Astrocyte of the spinal cord (primary cell): ENCODE measurements around the gene C1RL.

Experiments used
- DNase-seq: peaks from one replicate; pipeline ENCODE4 v3.0.0; 2011; ENCODE audit warnings: low read depth, low spot score
- H3K4me3 ChIP-seq: 2 replicates; pipeline ENCODE4 v1.5.1; 2011; ENCODE audit warnings: low read depth, mild to moderate bottlenecking, low read length, moderate library complexity
- CTCF ChIP-seq: IDR thresholded peaks from 2 replicates; pipeline ENCODE4 v1.5.1; 2012; ENCODE audit warnings: low read depth, mild to moderate bottlenecking, low read length, inconsistent platforms
- in situ Hi-C: cut with HindIII; loops from 2 replicates; pipeline ENCODE4 v1.10.0; 2017; ENCODE audit warnings: low sequenced_read_pairs

The C1RL gene

GRCh38 chr12:7129872-7130691 lies 21.1 kb upstream of the C1RL start, which contains the start of gene CLSTN3:
TSS of gene CLSTN3 (plus strand) at chr12:7130371. CDS start at chr12:7130649, 278 bp downstream.
- in situ Hi-C loops: no loop called here
- peak within 1 kb of the TSS; percentile 59 for H3K4me3 ChIP-seq
- TF ChIP-seq CTCF: no peak
- peak; percentile 62 for DNase-seq

GRCh38 chr12:7129287-7129871 lies 20.4 kb upstream of the C1RL start:
- no peak for DNase-seq
- in situ Hi-C loops: no loop called here
- no peak for TF ChIP-seq CTCF
- H3K4me3 ChIP-seq: peak overlapping the region; percentile 59

- in situ Hi-C loops: no loop called here
- DNase-seq: no peak
- no peak for TF ChIP-seq CTCF
- H3K4me3 ChIP-seq: peak within 1 kb of the TSS; percentile 59
Observed at GRCh38 chr12:7128681-7129286, 19.8 kb upstream of the C1RL start, which contains the start of gene RBP5. TSS of gene RBP5 (minus strand) at chr12:7128889. CDS start at chr12:7128775, 114 bp downstream.

- in situ Hi-C loops: no loop called here
- H3K4me3 ChIP-seq: no peak overlapping the region
- no peak for DNase-seq
- TF ChIP-seq CTCF: no peak
Observed at GRCh38 chr12:7127916-7128626, 19.1 kb upstream of the C1RL start.

GRCh38 chr12:7125632-7126227 lies 16.7 kb upstream of the C1RL start:
- in situ Hi-C loops: no loop called here

More at GRCh38 chr12:7125632-7126227, 16.7 kb upstream of the C1RL start:
- no peak for TF ChIP-seq CTCF
- no peak overlapping the region for H3K4me3 ChIP-seq
- no peak for DNase-seq
